SW480 (cell line): ENCODE measurements around the gene NLGN1.
"Not testable (repeated sequence)": the region's sequence is repeated elsewhere in the genome, so short reads cannot be mapped to it uniquely, and the experiment has no call there.

ENCODE experiments used
- DNase-seq: peaks from one replicate; pipeline ENCODE4 v3.0.0-alpha.2; 2016; ENCODE audit warnings: low spot score

The NLGN1 gene

GRCh38 chr3:173429527-173429926 is 32.0 kb downstream of the NLGN1 start:
- DNase-seq = no peak

- no peak for DNase-seq
These were observed 33.0 kb downstream of the NLGN1 start for GRCh38 chr3:173430576-173430975.

DNA sequence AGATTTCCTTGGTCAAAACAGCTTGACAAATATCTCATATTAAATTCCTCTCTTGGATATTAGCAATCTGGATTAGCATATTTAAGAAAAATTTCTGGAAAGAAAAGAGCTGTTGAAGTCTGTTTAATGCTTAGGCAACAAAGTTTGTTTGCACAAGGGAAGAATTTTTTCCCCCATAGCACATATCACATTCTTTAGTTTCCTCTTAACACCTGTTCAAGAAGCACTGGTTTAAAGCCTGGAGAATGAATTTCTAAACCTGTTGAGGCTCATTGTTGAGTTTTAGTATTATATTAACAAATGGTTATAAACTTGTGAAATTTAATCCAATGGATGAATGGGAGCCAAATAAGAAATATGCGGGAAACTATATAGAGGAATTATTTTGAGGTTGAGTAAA is 41.5 kb downstream of the NLGN1 start:
- no peak for DNase-seq

DNA sequence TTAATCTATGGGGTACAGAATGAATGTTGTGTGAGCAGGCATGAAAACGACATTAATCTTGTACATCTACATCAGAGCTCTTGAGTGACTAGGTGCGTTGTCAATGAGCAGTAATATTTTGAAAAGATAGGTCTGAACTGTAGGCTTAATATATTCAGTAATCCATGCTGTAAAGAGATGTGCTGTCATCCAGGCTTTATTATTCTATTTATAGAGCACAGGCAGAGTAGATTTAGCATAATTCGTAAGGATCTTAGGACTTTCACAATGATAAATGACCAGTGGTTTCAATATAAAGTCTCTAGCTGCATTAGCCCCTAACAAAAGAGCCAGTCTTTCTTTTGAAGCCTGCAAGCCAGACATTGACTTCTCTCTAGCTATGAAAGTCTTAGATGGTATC is 43.0 kb downstream of the NLGN1 start:
- no peak for DNase-seq

DNA sequence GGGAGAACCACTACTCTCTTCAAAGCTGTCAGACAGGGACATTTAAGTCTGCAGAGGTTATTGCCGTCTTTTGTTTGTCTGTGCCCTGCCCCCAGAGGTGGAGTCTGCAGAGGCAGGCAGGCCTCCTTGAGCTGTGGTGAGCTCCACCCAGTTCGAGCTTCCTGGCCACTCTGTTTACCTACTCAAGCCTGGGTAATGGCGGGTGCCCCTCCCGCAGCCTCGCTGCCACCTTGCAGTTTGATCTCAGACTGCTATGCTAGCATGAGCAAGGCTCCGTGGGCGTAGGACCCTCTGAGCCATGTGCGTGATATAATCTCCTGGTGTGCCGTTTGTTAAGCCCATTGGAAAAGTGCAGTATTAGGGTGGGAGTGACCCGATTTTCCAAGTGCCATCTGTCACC is 54.0 kb downstream of the NLGN1 start:
- not testable (repeated sequence) for DNase-seq

DNA sequence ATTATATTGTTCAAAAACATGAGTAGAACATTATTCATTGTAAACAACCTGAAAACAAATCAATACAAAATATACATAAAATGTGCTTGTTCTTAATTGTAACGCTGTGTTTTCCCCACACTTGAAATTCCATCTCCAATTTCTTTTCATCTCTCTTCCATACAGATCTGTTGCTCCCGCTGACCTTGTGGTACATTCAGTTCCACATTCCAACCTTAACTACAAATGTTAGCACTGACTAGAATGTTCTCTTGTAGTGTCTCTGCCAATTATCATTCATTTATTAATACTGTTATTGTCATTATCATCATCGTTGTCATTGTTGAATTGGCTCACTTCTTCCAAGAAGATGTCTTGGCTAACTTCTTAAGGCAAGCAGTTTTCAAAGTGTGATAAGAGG is 65.7 kb downstream of the NLGN1 start:
- no peak for DNase-seq

DNA sequence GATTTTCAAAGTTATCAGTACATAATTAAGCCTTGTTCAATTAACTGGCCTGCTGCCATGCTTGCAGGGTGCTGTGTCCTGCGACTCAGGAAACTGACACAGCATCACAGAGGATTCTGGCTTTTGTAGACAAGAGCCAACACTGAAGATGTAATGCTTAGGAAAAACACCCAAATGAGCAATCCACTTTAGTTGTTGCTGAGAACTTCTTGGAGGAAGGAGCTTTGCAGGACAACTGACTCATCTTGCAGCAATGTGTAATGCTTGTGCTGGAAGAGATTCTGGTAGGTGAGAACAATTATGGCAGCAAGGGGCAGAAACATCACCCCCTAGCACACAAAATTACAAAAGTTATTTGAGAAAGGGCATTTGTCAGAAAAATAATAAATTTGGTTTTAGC is 67.6 kb downstream of the NLGN1 start:
- DNase-seq = no peak

DNA sequence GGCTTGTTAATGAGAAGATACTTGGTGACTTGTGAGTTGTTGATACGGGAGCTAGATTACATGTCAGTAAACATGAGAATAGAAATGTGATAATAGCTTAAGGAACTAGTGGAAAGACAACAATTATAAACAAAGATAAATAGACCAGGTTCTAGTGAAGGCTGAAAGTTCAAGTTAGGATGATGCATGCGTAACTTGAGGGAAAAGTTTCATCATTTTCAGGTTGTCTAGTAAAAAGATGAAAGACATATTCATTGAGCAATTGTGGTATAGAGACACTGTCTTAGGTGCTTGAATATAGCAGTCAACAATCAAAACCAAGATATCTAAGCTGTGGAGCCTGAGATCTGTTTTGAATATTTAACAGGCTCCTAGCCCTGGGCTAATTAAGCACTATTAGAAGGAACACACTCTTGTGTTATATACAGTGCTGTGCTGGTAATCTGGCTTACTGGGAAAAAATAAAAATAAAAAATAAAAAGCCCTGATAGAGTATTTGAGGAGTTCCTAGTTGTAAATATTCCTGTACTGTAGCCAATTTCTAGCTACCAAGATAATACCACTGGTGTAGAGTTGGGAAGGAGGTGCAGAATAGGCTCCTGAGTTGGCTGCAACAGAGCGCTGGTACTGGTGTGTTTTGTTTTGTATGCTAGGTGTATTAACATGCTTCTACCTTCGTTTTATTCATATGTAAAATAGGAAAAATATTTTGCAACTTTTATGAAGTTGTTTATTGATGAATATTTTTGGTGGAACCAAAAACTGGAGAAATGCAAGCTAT is 68.5 kb downstream of the NLGN1 start:
- DNase-seq = no peak

- no peak for DNase-seq
These were observed 70.0 kb downstream of the NLGN1 start for GRCh38 chr3:173467501-173467900.

DNA sequence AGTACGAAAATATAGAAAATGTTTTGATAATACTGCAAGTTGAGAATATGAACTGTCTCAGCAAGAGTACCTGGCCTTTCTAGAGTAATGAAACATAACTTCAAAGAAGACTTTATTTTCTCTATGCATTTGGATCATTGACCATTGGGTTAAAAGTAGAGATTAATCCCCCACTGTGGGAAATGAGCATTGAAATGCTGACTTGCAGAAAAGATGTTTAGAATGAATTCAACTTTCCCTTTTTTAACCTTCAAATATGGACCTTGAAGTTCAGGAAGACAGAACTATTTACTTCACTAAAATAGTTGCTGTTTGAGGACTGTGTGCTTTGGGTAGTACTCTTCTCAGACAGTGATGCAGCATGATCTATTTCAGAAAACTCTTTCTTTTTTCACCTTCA is 75.7 kb downstream of the NLGN1 start:
- DNase-seq = no peak

GRCh38 chr3:173479301-173479700 is 81.8 kb downstream of the NLGN1 start:
- DNase-seq = no peak

- no peak for DNase-seq
These were observed 104.5 kb downstream of the NLGN1 start for GRCh38 chr3:173501931-173502489.

GRCh38 chr3:173502983-173503568 is 105.5 kb downstream of the NLGN1 start:
- DNase-seq = no peak

DNA sequence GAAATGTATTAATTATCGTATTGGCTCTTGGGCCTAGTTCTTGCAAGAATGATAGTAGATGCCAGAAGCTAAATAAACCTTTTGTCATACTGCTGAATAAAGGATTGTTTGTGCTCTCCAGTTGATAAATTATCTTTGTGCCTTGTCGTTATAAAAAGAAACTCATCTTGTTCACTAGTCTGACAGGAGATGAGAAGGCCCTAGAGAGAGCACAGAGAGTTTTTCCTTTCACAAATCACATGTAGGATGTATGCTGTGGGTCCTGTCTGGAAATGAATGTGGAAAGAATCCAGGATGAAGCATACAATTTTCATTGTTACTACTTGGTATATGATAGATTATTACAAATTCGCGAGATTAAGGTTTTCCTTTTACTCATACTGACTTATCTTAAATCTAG is 113.0 kb downstream of the NLGN1 start:
- no peak for DNase-seq

DNA sequence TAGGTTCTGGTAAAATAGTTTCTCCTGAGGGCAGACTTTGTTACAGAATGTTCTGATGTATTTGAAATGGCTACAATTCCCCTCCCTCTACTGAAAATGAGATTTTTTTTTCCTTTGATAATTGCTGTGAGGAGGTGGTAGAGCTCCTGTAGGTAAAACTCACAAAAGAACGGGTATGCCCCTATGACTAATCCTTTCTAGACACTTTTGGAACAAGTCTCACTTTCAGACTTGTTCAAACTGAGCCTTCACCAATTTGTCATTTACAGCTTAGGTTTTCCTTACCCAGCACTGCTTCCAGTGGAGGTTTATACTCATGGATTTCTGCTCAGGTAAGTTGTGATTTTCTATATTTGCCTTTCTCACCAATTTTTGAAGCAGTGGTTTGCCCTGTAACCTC is 115.6 kb downstream of the NLGN1 start:
- DNase-seq = no peak

DNA sequence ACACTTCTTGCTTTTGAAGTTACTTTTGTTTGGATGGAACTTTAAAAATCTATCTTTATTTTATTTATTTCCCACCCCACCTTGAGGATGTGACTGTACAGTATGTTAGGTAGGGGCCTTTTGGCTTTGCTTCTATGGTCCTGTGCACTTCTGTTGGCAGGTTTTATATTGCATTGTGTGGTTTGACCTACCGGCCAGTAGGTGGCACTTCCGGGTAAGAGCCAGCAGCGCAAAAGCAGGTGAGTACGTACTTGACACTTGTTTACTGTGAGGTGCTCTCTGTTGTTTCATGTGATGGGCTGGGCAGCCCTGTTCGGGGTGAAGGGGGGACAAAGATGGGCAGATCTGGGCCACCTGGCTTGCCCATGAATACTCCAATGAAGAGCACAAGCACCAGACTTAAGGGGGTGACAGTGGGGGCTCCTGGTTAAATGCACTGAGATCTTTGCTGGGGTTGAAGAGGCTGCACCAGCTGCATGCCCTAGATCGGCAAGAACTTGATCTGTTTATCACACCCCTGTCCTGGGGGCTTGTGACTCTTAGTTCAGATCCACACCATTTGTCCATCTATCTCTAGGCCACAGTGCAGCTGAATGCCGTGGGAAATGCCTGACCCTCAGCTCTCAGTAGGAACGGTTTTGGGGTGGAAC is 131.6 kb downstream of the NLGN1 start:
- DNase-seq = peak; percentile 58

DNA sequence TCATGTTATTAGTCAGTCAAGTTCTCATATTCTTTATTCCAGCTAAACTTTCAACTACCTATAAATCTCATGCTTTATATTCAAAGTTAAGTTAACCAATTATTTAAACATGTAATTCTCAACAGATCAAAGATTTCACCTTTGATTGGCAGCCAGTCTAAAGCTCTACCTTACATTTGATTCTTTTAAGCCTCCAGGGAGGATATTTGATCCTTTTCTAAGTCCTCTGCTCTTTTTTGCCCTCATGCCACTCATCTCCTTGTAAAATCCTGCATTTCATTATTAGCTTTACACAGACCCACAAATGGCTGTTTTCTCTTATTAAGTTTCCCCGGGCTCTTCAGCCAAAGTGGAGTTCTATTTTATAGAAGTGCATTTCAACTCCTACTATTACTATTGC is 134.1 kb downstream of the NLGN1 start:
- DNase-seq = no peak

DNA sequence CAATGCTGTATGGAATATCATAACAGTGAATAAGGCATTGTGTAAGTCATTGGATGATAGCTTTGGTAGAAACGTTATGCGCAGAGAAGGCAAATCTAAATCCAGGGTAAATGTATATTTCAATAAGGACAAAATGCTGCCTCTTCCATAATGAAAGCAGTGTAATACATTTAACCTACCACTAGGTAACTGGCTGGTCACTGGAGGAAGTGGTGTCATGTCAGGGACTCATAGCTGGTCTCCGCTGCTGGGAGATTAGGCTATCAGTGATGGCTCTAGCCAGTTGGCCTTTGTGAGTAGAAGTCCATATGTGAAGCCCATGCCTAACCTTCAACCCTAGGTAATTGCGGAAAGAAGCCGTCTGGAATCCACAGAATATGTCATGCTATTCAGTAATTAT is 140.9 kb downstream of the NLGN1 start:
- DNase-seq = peak; percentile 2

GRCh38 chr3:173545590-173545989 is 148.0 kb downstream of the NLGN1 start:
- not testable (repeated sequence) for DNase-seq

DNA sequence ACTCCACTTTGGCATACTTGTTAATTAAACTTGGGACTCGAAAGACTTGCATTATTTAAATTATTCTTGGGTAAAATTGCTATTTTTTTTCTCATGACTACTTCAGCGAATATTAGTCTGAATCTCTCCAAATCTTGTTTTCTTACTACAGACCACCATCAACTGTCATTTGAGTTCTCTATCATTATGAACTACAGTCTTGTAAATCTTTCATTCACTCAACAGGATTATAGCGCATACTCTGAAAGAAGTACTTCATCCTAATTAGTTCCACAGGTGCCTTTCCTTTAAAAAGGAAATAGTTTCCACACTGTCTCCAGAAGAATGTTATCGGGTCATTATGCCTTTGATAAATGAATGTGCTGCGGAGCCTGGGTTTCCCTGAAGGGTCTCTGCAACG is 149.5 kb downstream of the NLGN1 start:
- DNase-seq = no peak

- no peak for DNase-seq
These were observed 150.7 kb downstream of the NLGN1 start for GRCh38 chr3:173548261-173548660.

GRCh38 chr3:173552526-173552925 is 155.0 kb downstream of the NLGN1 start:
- DNase-seq = no peak

GRCh38 chr3:173553635-173554280 is 156.2 kb downstream of the NLGN1 start:
- peak; percentile 40 for DNase-seq
